ENCODE measurements around the gene SLX4IP.

SLX4IP gene

DNA sequence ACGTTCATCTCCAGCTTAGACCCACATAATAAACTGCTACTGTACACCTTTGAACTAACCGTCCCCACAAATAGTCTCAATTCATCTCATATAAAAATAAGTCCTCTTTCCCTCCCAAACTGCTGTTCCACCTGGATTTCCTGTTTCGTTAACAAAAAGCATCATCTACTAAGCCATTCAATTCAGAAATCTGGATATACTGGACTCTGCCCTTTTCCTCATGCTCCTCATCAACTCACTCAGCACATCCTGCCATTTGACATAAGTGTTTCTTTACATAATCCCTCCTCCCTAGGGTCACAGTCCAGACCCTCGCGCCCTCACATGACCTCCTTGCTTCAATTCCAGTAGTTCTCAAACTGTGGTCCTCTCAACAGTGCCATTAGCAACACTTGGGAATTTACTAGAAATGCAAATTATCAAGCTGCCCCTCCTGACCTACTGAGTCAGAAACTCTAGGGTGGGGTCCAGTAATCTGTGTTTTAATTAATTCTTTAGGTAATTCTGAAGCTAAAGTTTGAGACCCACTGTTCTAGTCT is 5.6 kb upstream of the SLX4IP start:
- no peak for DNase-seq

DNA sequence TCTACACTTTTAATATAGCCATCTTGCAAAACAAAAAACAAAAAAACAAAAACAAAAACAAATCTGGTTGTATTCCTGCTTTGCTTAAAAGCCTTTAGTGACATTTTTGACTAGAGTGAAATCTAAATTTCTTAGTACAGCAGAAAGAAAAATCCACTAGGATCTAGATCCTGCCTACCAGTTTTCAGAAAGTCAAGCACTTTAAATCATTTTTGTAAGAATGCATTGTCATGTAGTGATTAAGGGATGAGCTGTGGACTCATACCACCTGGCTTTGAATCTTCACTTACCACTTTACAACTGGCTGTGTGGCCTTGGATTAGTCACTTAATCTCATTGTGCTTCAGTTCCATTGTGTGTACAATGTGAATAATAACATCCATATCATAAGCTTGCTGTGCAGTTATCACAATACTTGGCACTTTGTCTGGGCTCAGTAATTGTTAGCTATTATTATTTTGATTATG is 5.1 kb upstream of the SLX4IP start:
- DNase-seq, result no peak

GRCh38 chr20:10430704-10431103 is 4.4 kb upstream of the SLX4IP start:
- DNase-seq, result no peak

DNA sequence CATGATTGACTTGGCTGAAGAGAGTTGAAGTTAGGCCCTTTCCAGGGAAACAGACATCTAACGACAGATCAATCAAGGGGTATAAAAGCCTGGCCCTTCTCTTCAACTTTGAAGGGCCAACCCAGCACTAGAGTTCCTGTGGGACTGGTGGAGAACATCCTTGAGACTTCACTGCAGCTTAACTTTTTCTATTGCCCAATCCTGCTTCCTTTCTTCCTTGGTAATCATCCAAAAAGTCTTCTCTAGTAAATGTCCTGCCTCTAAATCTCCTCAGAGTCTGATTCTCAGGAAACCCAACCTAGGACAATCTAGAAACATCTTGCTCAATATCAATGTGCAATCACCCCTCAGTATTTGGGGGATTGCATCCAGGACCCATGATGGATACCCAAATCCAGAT is 3.0 kb upstream of the SLX4IP start:
- no peak for DNase-seq

DNA sequence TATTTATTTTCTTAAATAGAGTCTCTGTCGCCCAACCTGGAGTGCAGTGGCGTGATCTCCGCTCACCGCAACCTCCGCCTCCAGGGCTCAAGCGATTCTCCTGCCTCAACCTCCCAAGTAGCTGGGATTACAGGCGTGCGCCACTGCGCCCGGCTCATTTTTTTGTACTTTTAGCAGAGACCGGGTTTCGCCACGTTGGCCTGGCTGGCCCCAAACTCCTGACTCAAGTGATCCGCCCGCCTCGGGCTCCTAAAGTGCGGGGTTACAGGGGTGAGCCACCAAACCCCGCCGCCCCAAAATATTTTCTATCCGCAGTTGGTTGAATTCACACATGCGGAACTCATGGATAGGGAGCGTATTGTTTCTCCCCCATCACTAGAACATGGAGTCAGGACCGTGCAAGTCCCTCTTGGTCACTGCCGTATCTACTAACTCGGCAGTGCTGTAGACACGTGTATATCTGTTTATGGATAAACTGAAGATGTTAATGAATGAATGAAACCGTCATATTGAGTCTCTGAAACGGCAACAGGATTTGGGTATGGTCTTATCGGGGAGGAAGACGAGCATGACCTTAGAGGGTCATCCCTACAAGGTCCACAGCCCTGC is 2.0 kb upstream of the SLX4IP start:
- no peak for DNase-seq

GRCh38 chr20:10433623-10434466 is 1.3 kb upstream of the SLX4IP start, which contains the start of gene MKKS:
Gene MKKS, minus strand, starts transcription at chr20:10434222. Its CDS starts 20,708 bp downstream, at chr20:10413514.
- peak; percentile 64 for DNase-seq

GRCh38 chr20:10434467-10434831 is 656 bp upstream of the SLX4IP start:
- DNase-seq, result peak; percentile 78

DNA sequence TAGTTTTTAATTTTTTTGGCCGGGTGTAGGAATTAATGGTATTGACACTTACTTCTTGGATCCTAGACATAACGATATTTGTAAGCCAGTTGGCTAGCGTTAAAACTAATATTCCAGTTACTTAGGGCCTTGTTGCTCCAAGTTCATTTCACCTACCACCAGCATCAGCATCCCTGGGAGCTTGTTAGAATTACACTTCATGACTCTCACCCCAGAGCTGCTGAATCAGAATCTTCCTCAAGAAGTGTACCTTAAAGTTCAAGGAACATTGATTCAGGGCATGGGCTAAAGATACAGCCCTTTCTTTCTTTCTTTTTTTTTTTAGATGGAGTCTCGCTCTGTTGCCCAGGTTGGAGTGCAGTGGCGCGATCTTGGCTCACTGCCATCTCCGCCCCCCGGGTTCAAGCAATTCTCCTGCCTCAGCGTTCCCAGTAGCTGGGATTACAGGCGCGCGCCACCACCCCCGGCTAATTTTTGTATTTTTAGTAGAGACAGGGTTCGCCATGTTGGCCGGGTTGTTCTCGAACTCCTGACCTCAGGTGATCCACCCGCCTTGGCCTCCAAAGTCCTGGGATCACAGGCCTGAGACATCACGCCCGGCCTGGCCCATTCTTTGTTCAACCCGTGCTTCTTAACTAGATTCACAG is 1.1 kb downstream of the SLX4IP start:
- DNase-seq, result no peak

DNA sequence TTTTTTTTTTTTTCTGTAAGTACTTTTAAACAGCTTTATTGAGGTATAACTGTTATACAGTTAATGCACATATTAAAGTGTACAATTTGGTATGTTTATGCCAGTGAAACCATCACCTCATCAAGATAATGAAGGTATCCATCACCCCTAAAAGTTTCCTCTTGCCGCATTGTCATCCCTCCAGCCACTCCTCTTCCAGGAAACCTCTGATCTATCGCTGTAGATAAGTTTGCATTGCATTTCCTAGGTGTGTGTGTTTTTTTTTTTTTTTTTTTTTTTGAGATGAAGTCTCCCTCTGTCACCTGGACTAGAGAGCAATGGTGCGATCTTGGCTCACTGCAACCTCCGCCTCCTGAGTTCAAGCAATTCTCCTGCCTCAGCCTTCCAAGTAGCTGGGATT is 3.1 kb downstream of the SLX4IP start:
- DNase-seq, result no peak

- no peak for DNase-seq
Measured at GRCh38 chr20:10443936-10444335, 8.8 kb downstream of the SLX4IP start.

DNA sequence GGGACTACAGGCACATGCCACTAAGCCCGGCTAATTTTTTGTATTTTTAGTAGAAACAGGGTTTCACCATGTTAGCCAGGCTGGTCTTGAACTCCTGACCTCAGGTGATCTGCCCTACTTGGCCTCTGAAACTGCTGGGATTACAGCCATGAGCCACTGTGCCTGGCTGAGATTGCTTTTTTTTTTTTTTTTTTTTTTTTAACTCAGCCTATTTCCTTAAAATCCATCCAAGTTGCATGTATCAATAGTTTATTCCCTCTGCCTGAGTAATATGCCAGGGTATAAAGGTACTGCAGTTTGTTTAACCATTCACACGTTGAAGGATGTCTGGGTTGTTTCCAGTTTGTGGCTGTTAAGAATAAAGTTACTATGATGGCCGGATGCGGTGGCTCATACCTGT is 10.7 kb downstream of the SLX4IP start:
- no peak for DNase-seq

DNA sequence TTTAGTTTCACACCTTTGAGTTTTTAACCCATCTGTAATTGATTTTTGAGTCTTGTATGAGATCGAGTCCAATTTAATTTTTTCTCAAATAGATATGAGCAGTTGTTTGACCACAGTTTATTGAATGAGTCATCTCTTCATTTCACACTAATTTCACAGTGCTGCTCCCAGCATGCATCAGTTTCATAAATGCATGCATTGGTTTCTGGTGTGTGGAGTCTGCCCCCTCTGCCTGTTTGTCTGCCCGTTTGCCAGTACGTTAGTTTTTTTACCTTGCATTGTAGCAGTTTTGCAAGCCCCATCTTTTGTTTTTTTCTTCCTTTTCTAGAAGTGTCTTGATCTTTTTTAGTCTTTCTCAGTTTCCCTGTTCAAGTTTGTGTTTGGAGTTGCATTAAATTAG is 11.9 kb downstream of the SLX4IP start:
- peak; percentile 32 for DNase-seq

DNA sequence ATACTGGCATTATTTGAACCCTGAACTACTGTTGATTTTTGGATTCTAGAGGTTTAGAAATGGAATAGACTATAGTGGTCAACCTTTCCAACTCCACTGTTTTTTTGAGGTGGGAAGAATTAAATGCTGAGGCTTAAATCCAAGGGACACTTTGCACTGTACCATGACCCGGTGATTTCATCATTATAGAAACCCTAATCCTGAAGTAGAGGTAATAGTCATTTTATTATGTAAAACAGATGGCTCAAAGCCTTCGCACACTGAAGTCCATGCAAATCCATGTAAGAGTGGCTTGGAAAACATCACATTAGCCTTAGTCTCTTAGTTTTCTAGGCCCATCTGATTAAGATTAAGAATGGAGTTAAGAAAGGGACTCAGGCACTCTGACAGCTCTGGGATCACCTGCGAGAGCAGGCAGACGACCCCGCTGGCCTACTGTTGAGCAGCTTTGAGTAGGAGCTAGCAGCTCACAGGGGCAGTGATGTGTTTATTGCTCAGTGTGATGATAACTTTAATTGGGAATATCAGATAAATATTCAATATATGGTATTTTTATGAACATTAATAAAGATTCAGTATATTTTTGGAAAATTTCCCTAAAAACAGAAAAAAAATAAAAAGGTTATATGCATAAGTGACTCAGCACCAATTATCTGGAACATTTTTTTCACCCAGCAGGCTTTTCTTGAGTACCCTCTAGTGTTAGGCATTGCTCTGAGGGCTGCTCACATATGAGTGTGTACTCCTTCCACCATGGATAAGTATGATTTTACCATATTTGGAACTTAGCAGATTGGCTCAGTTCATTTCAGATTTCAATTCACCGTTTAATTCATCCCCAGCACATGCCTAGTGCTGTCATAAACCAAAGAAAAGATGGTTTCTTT is 13.4 kb downstream of the SLX4IP start:
- DNase-seq, result no peak

DNA sequence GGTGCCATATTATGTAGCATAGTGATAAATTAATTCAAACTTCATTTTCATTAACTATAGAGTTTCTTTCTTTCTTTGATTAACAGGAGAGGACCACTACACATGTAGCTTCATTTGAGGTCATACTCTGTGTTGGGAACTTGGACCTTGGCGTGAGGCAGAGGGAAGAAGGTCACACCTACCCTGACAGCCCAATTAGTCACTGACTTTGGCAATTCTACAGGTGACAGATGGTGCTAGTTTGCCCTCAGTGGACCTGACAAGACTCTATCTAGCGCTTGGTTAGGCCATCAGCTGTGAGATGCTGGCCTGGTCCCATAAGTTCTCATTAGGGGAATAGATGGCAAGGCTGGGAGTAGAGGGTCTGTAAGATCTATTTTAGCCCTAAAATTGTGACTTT is 14.2 kb downstream of the SLX4IP start:
- DNase-seq, result no peak

GRCh38 chr20:10453241-10453640 is 18.1 kb downstream of the SLX4IP start:
- DNase-seq, result no peak

GRCh38 chr20:10454151-10454750 is 19.1 kb downstream of the SLX4IP start:
- DNase-seq, result no peak

- DNase-seq, result no peak
Measured at GRCh38 chr20:10461495-10461894, 26.4 kb downstream of the SLX4IP start.

- no peak for DNase-seq
Measured at GRCh38 chr20:10462516-10462915, 27.4 kb downstream of the SLX4IP start.

DNA sequence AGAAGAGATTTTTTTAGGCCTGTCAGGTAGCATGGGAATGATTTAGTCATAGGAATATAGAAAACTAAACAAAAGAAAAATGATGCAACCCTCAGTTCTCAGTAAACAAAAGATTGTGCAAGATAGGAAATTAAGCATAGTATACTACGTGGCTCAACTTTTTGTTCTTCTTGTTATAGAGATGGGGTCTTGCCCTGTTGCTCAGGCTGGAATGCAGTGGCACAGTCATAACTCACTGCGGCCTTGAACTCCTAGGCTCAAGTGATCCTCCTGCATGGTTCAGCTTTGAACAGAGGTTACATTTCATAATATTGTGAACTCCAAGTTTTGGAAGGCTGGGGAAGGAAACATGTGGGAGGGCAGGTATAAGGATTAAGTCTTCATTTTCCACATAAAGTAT is 28.5 kb downstream of the SLX4IP start:
- DNase-seq, result no peak

- DNase-seq, result no peak
Measured at GRCh38 chr20:10465135-10465534, 30.0 kb downstream of the SLX4IP start.

GRCh38 chr20:10466325-10466724 is 31.2 kb downstream of the SLX4IP start:
- no peak for DNase-seq

GRCh38 chr20:10466855-10467254 is 31.8 kb downstream of the SLX4IP start:
- DNase-seq, result no peak
